ENCODE data around the gene ASMTL.

ASMTL gene

GRCh38 chrX:1464041-1464970 lies 11.6 kb upstream of the ASMTL start:
- Histone ChIP-seq H3K27ac (no peak overlapping the region), H3K4me3 (ENCODE audit: low read depth, low read length) (no peak overlapping the region; the same call in 1 of the 2 replicates)
- peak; percentile 27 for DNase-seq

GRCh38 chrX:1463581-1463980 lies 10.9 kb upstream of the ASMTL start:
- Histone ChIP-seq H3K36me3 (no peaks in the 10 kb centered on the region), H3K27me3 (ENCODE audit: insufficient read depth, low read depth, severe bottlenecking) (peaks cover 39% of the 10 kb centered on the region), H3K4me3 (ENCODE audit: low read depth, low read length) (no peak overlapping the region), H3K27ac (no peak overlapping the region), H3K9me3 (ENCODE audit: severe bottlenecking) (no peaks in the 10 kb centered on the region)
- no peak for TF ChIP-seq CTCF (IDR thresholded peaks at IDR 0.05; ENCODE audit: low read depth, low read length)
- DNase-seq, result peak; percentile 1

More at GRCh38 chrX:1464041-1464970, 11.6 kb upstream of the ASMTL start:
- Histone ChIP-seq H3K9me3 (ENCODE audit: severe bottlenecking) (no peaks in the 10 kb centered on the region), H3K36me3 (no peaks in the 10 kb centered on the region), H3K27me3 (ENCODE audit: insufficient read depth, low read depth, severe bottlenecking) (peaks cover 39% of the 10 kb centered on the region)
- TF ChIP-seq CTCF (IDR thresholded peaks at IDR 0.05; ENCODE audit: low read depth, low read length), result 0 out of 2 replicates have a peak, but pooled peaks have one; percentile 11

- Histone ChIP-seq H3K27me3 (ENCODE audit: insufficient read depth, low read depth, severe bottlenecking) (peaks cover 36% of the 10 kb centered on the region), H3K27ac (no peak overlapping the region)
- peak; percentile 1 for DNase-seq
These were observed 10.0 kb upstream of the ASMTL start for GRCh38 chrX:1462596-1463251.

GRCh38 chrX:1462110-1462509 lies 9.4 kb upstream of the ASMTL start:
- no peak for TF ChIP-seq CTCF (IDR thresholded peaks at IDR 0.05; ENCODE audit: low read depth, low read length)
- no peaks in the 10 kb centered on the region for H3K36me3 ChIP-seq

More at GRCh38 chrX:1462596-1463251, 10.0 kb upstream of the ASMTL start:
- TF ChIP-seq CTCF (IDR thresholded peaks at IDR 0.05; ENCODE audit: low read depth, low read length), result no peak
- no peak overlapping the region for H3K4me3 ChIP-seq (ENCODE audit: low read depth, low read length)
- H3K9me3 ChIP-seq (ENCODE audit: severe bottlenecking), result no peaks in the 10 kb centered on the region
- H3K36me3 ChIP-seq, result no peaks in the 10 kb centered on the region

GRCh38 chrX:1455948-1456280 lies 3.2 kb upstream of the ASMTL start:
- TF ChIP-seq CTCF (IDR thresholded peaks at IDR 0.05; ENCODE audit: low read depth, low read length), result no peak
- H3K27ac ChIP-seq, result peak overlapping the region; percentile 45; the same call in 1 of the 2 replicates
- no peaks in the 10 kb centered on the region for H3K36me3 ChIP-seq
- peaks cover 10% of the 10 kb centered on the region for H3K9me3 ChIP-seq (ENCODE audit: severe bottlenecking)
- H3K4me3 ChIP-seq (ENCODE audit: low read depth, low read length), result no peak overlapping the region
- DNase-seq, result no peak
- H3K27me3 ChIP-seq (ENCODE audit: insufficient read depth, low read depth, severe bottlenecking), result no peaks in the 10 kb centered on the region

More at GRCh38 chrX:1462110-1462509, 9.4 kb upstream of the ASMTL start:
- no peaks in the 10 kb centered on the region for H3K9me3 ChIP-seq (ENCODE audit: severe bottlenecking)
- peaks cover 31% of the 10 kb centered on the region for H3K27me3 ChIP-seq (ENCODE audit: insufficient read depth, low read depth, severe bottlenecking)
- H3K4me3 ChIP-seq (ENCODE audit: low read depth, low read length), result no peak overlapping the region
- DNase-seq, result no peak
- no peak overlapping the region for H3K27ac ChIP-seq

Data from WERI-Rb-1 (cell line).